HepG2 (cell line): ENCODE measurements around the gene CD37. TPM values are rescaled to one million over a fixed set of nuclear protein-coding genes. Genes with fewer than 3 reads are reported as not detected.
A peak's percentile ranks its signal among the peaks of the same experiment; 100 is the strongest.

ENCODE experiments used
- ESRRA ChIP-seq: sonication (generic); formaldehyde crosslinking; IDR thresholded peaks from 2 replicates; pipeline ENCODE4 v1.5.1; 2020; ENCODE audit warnings: mild to moderate bottlenecking, low read depth, missing genetic modification reagents
- ETV5 ChIP-seq: IDR thresholded peaks from 2 replicates; pipeline ENCODE4 v1.6.1; 2018; ENCODE audit warnings: missing biosample characterization, missing genetic modification reagents, inconsistent platforms, borderline replicate concordance
- HDAC1 ChIP-seq: sonication (generic); formaldehyde crosslinking; IDR thresholded peaks from 2 replicates; pipeline ENCODE4 v1.5.1; 2020; ENCODE audit warnings: mild to moderate bottlenecking, missing genetic modification reagents
- KDM6A ChIP-seq: IDR thresholded peaks from 2 replicates; pipeline ENCODE4 v1.6.1; 2016; ENCODE audit warnings: low read depth
- KLF13 ChIP-seq: sonication (generic); formaldehyde crosslinking; IDR thresholded peaks from 2 replicates; pipeline ENCODE4 v1.4.0; 2020; ENCODE audit warnings: mild to moderate bottlenecking, missing genetic modification reagents
- KLF9 ChIP-seq: IDR thresholded peaks from 2 replicates; pipeline ENCODE4 v1.6.1; 2016; ENCODE audit warnings: low read depth
- KMT2B ChIP-seq: IDR thresholded peaks from 2 replicates; pipeline ENCODE4 v1.6.1; 2016; ENCODE audit warnings: missing genetic modification reagents, missing compliant biosample characterization
- LBX2 ChIP-seq: sonication (generic); formaldehyde crosslinking; IDR thresholded peaks from 2 replicates; pipeline ENCODE4 v1.5.0; 2020; ENCODE audit warnings: missing genetic modification reagents, mild to moderate bottlenecking, borderline replicate concordance
- MATR3 ChIP-seq: sonication (generic); formaldehyde crosslinking; IDR thresholded peaks from 2 replicates; pipeline ENCODE4 v1.4.0; 2020; ENCODE audit warnings: missing genetic modification reagents
- NONO ChIP-seq, 2 experiments: fragments of 450-650 bp in 1 of 2; sonication (generic) in 1 of 2; formaldehyde crosslinking in 1 of 2; IDR thresholded peaks in 1 of 2; conservative IDR thresholded peaks in 1 of 2; 2 replicates each; pipeline versions ENCODE4 v1.6.1 to v1.8.0; 2017 to 2022; ENCODE audit warnings: mild to moderate bottlenecking in 1 of 2, missing genetic modification reagents in 1 of 2, moderate library complexity in 1 of 2
- NR2C2 ChIP-seq: sonication (generic); formaldehyde crosslinking; IDR thresholded peaks from 2 replicates; pipeline ENCODE4 v1.4.0; 2020; ENCODE audit warnings: missing genetic modification reagents, mild to moderate bottlenecking, moderate library complexity, borderline replicate concordance
- PCBP2 ChIP-seq: fragments of 200-400 bp; formaldehyde crosslinking; optimal IDR thresholded peaks from 2 replicates; pipeline ENCODE3; 2018; ENCODE audit warnings: low read length, low read depth; ENCODE audit not compliant: poor library complexity, severe bottlenecking
- POLR2AphosphoS5 ChIP-seq: IDR thresholded peaks from 2 replicates; pipeline ENCODE4 v1.6.1; 2012; ENCODE audit warnings: low read depth, low read length
- PRMT3 ChIP-seq: sonication (generic); formaldehyde crosslinking; IDR thresholded peaks from 2 replicates; pipeline ENCODE4 v1.8.1; 2022; ENCODE audit warnings: low read depth, mild to moderate bottlenecking, moderate library complexity, missing genetic modification reagents, borderline replicate concordance
- SAP130 ChIP-seq: IDR thresholded peaks from 2 replicates; pipeline ENCODE4 v1.6.1; 2016; ENCODE audit warnings: low read depth
- TCF7 ChIP-seq: sonication (generic); IDR thresholded peaks from 2 replicates; pipeline ENCODE4 v1.6.1; 2016; ENCODE audit warnings: antibody characterized with exemption, low read depth
- ZIK1 ChIP-seq: sonication (generic); formaldehyde crosslinking; IDR thresholded peaks from 2 replicates; pipeline ENCODE4 v1.5.0; 2020; ENCODE audit warnings: mild to moderate bottlenecking, low read depth, missing genetic modification reagents, borderline replicate concordance
- ZMYM2 ChIP-seq: sonication (generic); formaldehyde crosslinking; IDR thresholded peaks from 2 replicates; pipeline ENCODE4 v1.8.0; 2022; ENCODE audit warnings: mild to moderate bottlenecking, missing genetic modification reagents
- ZNF251 ChIP-seq: sonication (generic); formaldehyde crosslinking; IDR thresholded peaks from 2 replicates; pipeline ENCODE4 v1.9.0; 2021; ENCODE audit warnings: mild to moderate bottlenecking, missing genetic modification reagents
- ZNF326 ChIP-seq: sonication (generic); formaldehyde crosslinking; IDR thresholded peaks from 2 replicates; pipeline ENCODE4 v1.4.0; 2020; ENCODE audit warnings: missing genetic modification reagents, borderline replicate concordance
- ZNF550 ChIP-seq: sonication (generic); formaldehyde crosslinking; IDR thresholded peaks from 2 replicates; pipeline ENCODE4 v1.4.0; 2020; ENCODE audit warnings: mild to moderate bottlenecking, missing genetic modification reagents, borderline replicate concordance
- polyA plus RNA-seq, 8 experiments: library from polyadenylated mRNA; depleted of rRNA in 3 of 8; stranded (reverse) in 7 of 8; unstranded in 1 of 8; fragments of >200 nt; fragmentation: Illumina TruSeq in 4 of 8; extraction: Trizol in 4 of 8; gene quantifications; 2 replicates each; pipeline versions ENCODE4 v1.2.1 to v1.2.3, GENCODE V29; 2011 to 2016; ENCODE audit warnings: low read depth in 4 of 8, missing spikeins in 1 of 8, mixed read lengths in 1 of 8; ENCODE audit not compliant: insufficient read depth in 1 of 8
- total RNA-seq, 5 experiments: library from RNA; depleted of rRNA; stranded (reverse); fragments of >200 nt; fragmentation: Illumina TruSeq; extraction: Trizol; gene quantifications; 2 replicates each; pipeline ENCODE4 v1.2.3, GENCODE V29; 2016; ENCODE audit warnings: low read depth in 1 of 5
- TF ChIP-seq, protein P1 (sequence below): sonication (generic); formaldehyde crosslinking; IDR thresholded peaks from 2 replicates; pipeline ENCODE4 v1.8.0; 2022; ENCODE audit warnings: mild to moderate bottlenecking, missing genetic modification reagents, borderline replicate concordance
- TF ChIP-seq, protein P2 (sequence below): sonication (generic); formaldehyde crosslinking; IDR thresholded peaks from 2 replicates; pipeline ENCODE4 v1.4.0; 2020; ENCODE audit warnings: mild to moderate bottlenecking, missing genetic modification reagents
- TF ChIP-seq, protein P3 (sequence below): sonication (generic); formaldehyde crosslinking; IDR thresholded peaks from 2 replicates; pipeline ENCODE4 v1.4.0; 2020; ENCODE audit warnings: low read depth, missing genetic modification reagents

Gene CD37
- total and polyA plus RNA-seq, 2 of the 13 experiments (the other 11 are each of a cell fraction or from before 2014, with no cell fraction given) = not detected

DNA sequence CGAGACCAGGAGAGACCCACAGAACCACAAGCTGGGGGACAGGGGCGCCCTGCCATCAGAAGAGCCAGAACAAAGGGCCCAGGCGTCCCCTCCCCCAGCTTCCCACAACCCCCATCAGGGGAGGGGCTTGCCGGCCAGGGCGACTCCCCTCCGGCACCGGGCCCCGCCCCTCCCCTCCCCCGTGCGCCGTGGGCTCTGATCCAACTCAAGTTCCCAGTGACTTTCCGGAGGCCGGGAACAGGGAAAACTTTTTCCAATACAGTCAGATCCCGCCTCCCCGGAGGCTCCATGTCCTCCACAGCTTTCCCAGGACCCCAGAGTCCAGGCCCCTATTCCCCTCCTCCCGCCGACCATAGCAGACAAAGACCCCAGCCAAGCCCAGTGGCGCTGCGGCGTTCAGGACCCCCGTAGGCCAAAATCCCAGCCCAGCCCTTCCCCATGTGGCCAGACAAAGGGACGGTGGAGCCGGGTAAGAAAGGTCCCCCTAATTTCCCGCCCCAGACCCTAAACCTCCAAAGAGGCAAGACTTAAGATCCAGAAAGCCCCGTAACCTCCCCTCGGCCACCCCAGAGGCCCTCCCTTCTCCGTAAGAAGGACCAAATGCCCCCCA, 26.3 kb downstream of the CD37 start (continued):
- TF ChIP-seq PRMT3 (CRISPR knock-in tag) = no peak
- TF ChIP-seq ZIK1 (CRISPR knock-in tag) = no peak
- 0 out of 2 replicates have a peak, but pooled peaks have one; percentile 23 for TF ChIP-seq POLR2AphosphoS5
- TF ChIP-seq ETV5 = no peak; the same call in 1 of the 2 replicates
- TF ChIP-seq ZNF326 = no peak
- peak; percentile 31 for TF ChIP-seq SAP130 (CRISPR knock-in tag)
- TF ChIP-seq KMT2B = no peak
- no peak for TF ChIP-seq PCBP2
- TF ChIP-seq, protein P1, sequence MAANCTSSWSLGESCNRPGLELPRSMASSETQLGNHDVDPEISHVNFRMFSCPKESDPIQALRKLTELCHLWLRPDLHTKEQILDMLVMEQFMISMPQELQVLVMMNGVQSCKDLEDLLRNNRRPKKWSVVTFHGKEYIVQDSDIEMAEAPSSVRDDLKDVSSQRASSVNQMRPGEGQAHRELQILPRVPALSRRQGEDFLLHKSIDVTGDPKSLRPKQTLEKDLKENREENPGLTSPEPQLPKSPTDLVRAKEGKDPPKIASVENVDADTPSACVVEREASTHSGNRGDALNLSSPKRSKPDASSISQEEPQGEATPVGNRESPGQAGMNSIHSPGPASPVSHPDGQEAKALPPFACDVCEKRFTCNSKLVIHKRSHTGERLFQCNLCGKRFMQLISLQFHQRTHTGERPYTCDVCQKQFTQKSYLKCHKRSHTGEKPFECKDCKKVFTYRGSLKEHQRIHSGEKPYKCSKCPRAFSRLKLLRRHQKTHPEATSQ (CRISPR knock-in tag) = no peak
- no peak for TF ChIP-seq ZMYM2
- no peak for TF ChIP-seq MATR3 (CRISPR knock-in tag)
- no peak for TF ChIP-seq NR2C2 (CRISPR knock-in tag)
- TF ChIP-seq ZNF550 (CRISPR knock-in tag) = no peak
- TF ChIP-seq KDM6A = no peak
- TF ChIP-seq KLF13 (CRISPR knock-in tag) = no peak
- TF ChIP-seq ESRRA (CRISPR knock-in tag) = no peak
- 0 out of 2 replicates have a peak, but pooled peaks have one; percentile 6 for TF ChIP-seq HDAC1
- TF ChIP-seq NONO (IDR thresholded peaks at IDR 0.05) = no peak
- TF ChIP-seq NONO (CRISPR knock-in tag; conservative IDR thresholded peaks at IDR 0.05) = no peak
- TF ChIP-seq ZNF251 = no peak
- no peak for TF ChIP-seq TCF7
- TF ChIP-seq LBX2 (CRISPR knock-in tag) = no peak
- TF ChIP-seq, protein P2, sequence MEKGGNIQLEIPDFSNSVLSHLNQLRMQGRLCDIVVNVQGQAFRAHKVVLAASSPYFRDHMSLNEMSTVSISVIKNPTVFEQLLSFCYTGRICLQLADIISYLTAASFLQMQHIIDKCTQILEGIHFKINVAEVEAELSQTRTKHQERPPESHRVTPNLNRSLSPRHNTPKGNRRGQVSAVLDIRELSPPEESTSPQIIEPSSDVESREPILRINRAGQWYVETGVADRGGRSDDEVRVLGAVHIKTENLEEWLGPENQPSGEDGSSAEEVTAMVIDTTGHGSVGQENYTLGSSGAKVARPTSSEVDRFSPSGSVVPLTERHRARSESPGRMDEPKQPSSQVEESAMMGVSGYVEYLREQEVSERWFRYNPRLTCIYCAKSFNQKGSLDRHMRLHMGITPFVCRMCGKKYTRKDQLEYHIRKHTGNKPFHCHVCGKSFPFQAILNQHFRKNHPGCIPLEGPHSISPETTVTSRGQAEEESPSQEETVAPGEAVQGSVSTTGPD (CRISPR knock-in tag) = no peak
- TF ChIP-seq KLF9 (CRISPR knock-in tag) = no peak
- TF ChIP-seq, protein P3, sequence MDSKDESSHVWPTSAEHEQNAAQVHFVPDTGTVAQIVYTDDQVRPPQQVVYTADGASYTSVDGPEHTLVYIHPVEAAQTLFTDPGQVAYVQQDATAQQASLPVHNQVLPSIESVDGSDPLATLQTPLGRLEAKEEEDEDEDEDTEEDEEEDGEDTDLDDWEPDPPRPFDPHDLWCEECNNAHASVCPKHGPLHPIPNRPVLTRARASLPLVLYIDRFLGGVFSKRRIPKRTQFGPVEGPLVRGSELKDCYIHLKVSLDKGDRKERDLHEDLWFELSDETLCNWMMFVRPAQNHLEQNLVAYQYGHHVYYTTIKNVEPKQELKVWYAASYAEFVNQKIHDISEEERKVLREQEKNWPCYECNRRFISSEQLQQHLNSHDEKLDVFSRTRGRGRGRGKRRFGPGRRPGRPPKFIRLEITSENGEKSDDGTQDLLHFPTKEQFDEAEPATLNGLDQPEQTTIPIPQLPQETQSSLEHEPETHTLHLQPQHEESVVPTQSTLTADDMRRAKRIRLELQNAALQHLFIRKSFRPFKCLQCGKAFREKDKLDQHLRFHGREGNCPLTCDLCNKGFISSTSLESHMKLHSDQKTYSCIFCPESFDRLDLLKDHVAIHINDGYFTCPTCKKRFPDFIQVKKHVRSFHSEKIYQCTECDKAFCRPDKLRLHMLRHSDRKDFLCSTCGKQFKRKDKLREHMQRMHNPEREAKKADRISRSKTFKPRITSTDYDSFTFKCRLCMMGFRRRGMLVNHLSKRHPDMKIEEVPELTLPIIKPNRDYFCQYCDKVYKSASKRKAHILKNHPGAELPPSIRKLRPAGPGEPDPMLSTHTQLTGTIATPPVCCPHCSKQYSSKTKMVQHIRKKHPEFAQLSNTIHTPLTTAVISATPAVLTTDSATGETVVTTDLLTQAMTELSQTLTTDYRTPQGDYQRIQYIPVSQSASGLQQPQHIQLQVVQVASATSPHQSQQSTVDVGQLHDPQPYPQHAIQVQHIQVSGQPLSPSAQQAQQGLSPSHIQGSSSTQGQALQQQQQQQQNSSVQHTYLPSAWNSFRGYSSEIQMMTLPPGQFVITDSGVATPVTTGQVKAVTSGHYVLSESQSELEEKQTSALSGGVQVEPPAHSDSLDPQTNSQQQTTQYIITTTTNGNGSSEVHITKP (CRISPR knock-in tag) = no peak
